Type B pancreatic cell (in vitro differentiated cells): Measurements from ENCODE around the gene SLC22A15. TPM values are rescaled to one million over a fixed set of nuclear protein-coding genes. Genes with fewer than 3 reads are reported as not detected.
A peak's percentile ranks its signal among the peaks of the same experiment; 100 is the strongest.

ENCODE experiments used
- DNase-seq: peaks from one replicate; pipeline ENCODE4 v3.0.0; 2021; ENCODE audit warnings: mixed read lengths; ENCODE audit not compliant: unreplicated experiment; ENCODE audit errors: extremely low spot score
- H3K27ac Mint-ChIP-seq: 2 replicates; pipeline ENCODE4 v1.8.0; 2021; ENCODE audit warnings: mild to moderate bottlenecking, mixed read lengths
- H3K27me3 Mint-ChIP-seq: 2 replicates; pipeline ENCODE4 v1.8.0; 2021; ENCODE audit warnings: mixed read lengths
- H3K36me3 Mint-ChIP-seq: 2 replicates; pipeline ENCODE4 v1.8.0; 2021; ENCODE audit warnings: mixed read lengths
- H3K4me1 Mint-ChIP-seq: one replicate; pipeline ENCODE4 v1.8.0; 2021; ENCODE audit warnings: mixed read lengths; ENCODE audit not compliant: unreplicated experiment
- H3K4me3 Mint-ChIP-seq: 2 replicates; pipeline ENCODE4 v1.8.0; 2021; ENCODE audit warnings: mild to moderate bottlenecking, mixed read lengths
- H3K9me3 Mint-ChIP-seq: 2 replicates; pipeline ENCODE4 v1.8.0; 2021; ENCODE audit warnings: mixed read lengths
- CTCF ChIP-seq: fragments of 200-600 bp; sonication (generic); conservative IDR thresholded peaks from 2 replicates; pipeline ENCODE4 v1.5.0; 2021; ENCODE audit warnings: antibody characterized with exemption, mild to moderate bottlenecking
- total RNA-seq: library from RNA; stranded (reverse); gene quantifications from 2 replicates; pipeline ENCODE4 v1.2.1, GENCODE V29; 2021; ENCODE audit warnings: low replicate concordance

Gene SLC22A15
- total RNA-seq, 1 donor from 2014 or later, result 3.9 TPM

- H3K27ac Mint-ChIP-seq, result peak within 1 kb of the TSS; percentile 66
- no peaks in the 10 kb centered on the region for H3K9me3 Mint-ChIP-seq
- no peak for DNase-seq
- no peak for TF ChIP-seq CTCF
- peak within 1 kb of the TSS; percentile 35 for H3K4me3 Mint-ChIP-seq
- no peaks in the 10 kb centered on the region for H3K27me3 Mint-ChIP-seq
- no peaks in the 10 kb centered on the region for H3K36me3 Mint-ChIP-seq
- H3K4me1 Mint-ChIP-seq, result peaks cover 18% of the 10 kb centered on the region
Observed at GRCh38 chr1:116110567-116111523, 134.5 kb downstream of the SLC22A15 start, which contains the start of gene MAB21L3. Gene MAB21L3, plus strand, starts transcription at chr1:116111399. Its CDS starts 1,217 bp downstream, at chr1:116112616.

GRCh38 chr1:116111524-116112021, 135.3 kb downstream of the SLC22A15 start:
- no peaks in the 10 kb centered on the region for H3K36me3 Mint-ChIP-seq
- TF ChIP-seq CTCF, result no peak
- H3K27me3 Mint-ChIP-seq, result no peaks in the 10 kb centered on the region
- H3K9me3 Mint-ChIP-seq, result no peaks in the 10 kb centered on the region
- peaks cover 18% of the 10 kb centered on the region for H3K4me1 Mint-ChIP-seq
- H3K4me3 Mint-ChIP-seq, result peak overlapping the region; percentile 35
- DNase-seq, result no peak
- peak overlapping the region; percentile 66 for H3K27ac Mint-ChIP-seq

GRCh38 chr1:116112388-116113140, 136.3 kb downstream of the SLC22A15 start:
- no peak for TF ChIP-seq CTCF
- Mint-ChIP-seq H3K4me3 (no peak overlapping the region), H3K4me1 (peaks cover 18% of the 10 kb centered on the region), H3K36me3 (no peaks in the 10 kb centered on the region), H3K9me3 (no peaks in the 10 kb centered on the region), H3K27ac (no peak overlapping the region), H3K27me3 (no peaks in the 10 kb centered on the region)
- no peak for DNase-seq

- H3K4me1 Mint-ChIP-seq, result peaks cover 18% of the 10 kb centered on the region
- TF ChIP-seq CTCF, result no peak
- H3K36me3 Mint-ChIP-seq, result no peaks in the 10 kb centered on the region
- no peak overlapping the region for H3K4me3 Mint-ChIP-seq
- H3K27ac Mint-ChIP-seq, result no peak overlapping the region
- no peak for DNase-seq
- no peaks in the 10 kb centered on the region for H3K27me3 Mint-ChIP-seq
- no peaks in the 10 kb centered on the region for H3K9me3 Mint-ChIP-seq
Observed at GRCh38 chr1:116113615-116114014, 137.3 kb downstream of the SLC22A15 start.

GRCh38 chr1:116115476-116116439, 139.4 kb downstream of the SLC22A15 start:
- no peak for TF ChIP-seq CTCF

More at GRCh38 chr1:116115476-116116439, 139.4 kb downstream of the SLC22A15 start:
- H3K27me3 Mint-ChIP-seq, result no peaks in the 10 kb centered on the region
- H3K4me3 Mint-ChIP-seq, result no peak overlapping the region
- H3K27ac Mint-ChIP-seq, result no peak overlapping the region
- DNase-seq, result no peak
- peaks cover 11% of the 10 kb centered on the region for H3K4me1 Mint-ChIP-seq
- no peaks in the 10 kb centered on the region for H3K36me3 Mint-ChIP-seq
- no peaks in the 10 kb centered on the region for H3K9me3 Mint-ChIP-seq
